Mesendoderm (in vitro differentiated cells): ENCODE measurements around the gene YBX3.

Experiments used
- DNase-seq: peaks from one replicate; pipeline ENCODE4 v3.0.0; 2013
- H2AK5ac ChIP-seq: 2 replicates; pipeline ENCODE4 v1.6.1; 2013; ENCODE audit warnings: low read length, inconsistent platforms
- H2BK120ac ChIP-seq: 2 replicates; pipeline ENCODE4 v1.6.1; 2013; ENCODE audit warnings: low read depth, mild to moderate bottlenecking, low read length, moderate library complexity, mixed read lengths
- H2BK15ac ChIP-seq: replicated peaks from 2 replicates; pipeline ENCODE4 v1.6.1; 2013; ENCODE audit warnings: low read depth, mild to moderate bottlenecking, moderate library complexity
- H2BK5ac ChIP-seq: 2 replicates; pipeline ENCODE4 v1.6.1; 2013; ENCODE audit warnings: low read length, inconsistent platforms
- H3K18ac ChIP-seq: 2 replicates; pipeline ENCODE4 v1.6.1; 2013; ENCODE audit warnings: mild to moderate bottlenecking, low read length, mixed read lengths
- H3K23ac ChIP-seq: one replicate; pipeline ENCODE4 v1.6.1; 2013; ENCODE audit warnings: low read length
- H3K27ac ChIP-seq: 2 replicates; pipeline ENCODE4 v1.5.1; 2013; ENCODE audit warnings: low read depth, mild to moderate bottlenecking, inconsistent platforms, low read length, moderate library complexity
- H3K27me3 ChIP-seq: 2 replicates; pipeline ENCODE4 v1.6.1; 2013; ENCODE audit warnings: low read length, control low read depth, mild to moderate bottlenecking, inconsistent platforms; ENCODE audit not compliant: insufficient read depth, poor library complexity
- H3K36me3 ChIP-seq: 2 replicates; pipeline ENCODE4 v1.6.1; 2013; ENCODE audit warnings: low read length, inconsistent platforms; ENCODE audit not compliant: control insufficient read depth, insufficient read depth
- H3K4ac ChIP-seq: one replicate; pipeline ENCODE4 v1.6.1; 2013; ENCODE audit warnings: low read depth, mild to moderate bottlenecking, low read length, moderate library complexity
- H3K4me1 ChIP-seq: 2 replicates; pipeline ENCODE4 v1.6.1; 2013; ENCODE audit warnings: low read depth, low read length, inconsistent platforms; ENCODE audit not compliant: control insufficient read depth
- H3K4me2 ChIP-seq: 2 replicates; pipeline ENCODE4 v1.6.1; 2013; ENCODE audit warnings: low read length
- H3K4me3 ChIP-seq: 2 replicates; pipeline ENCODE4 v1.5.1; 2013; ENCODE audit warnings: mild to moderate bottlenecking, low read length
- H3K56ac ChIP-seq: one replicate; pipeline ENCODE4 v1.6.1; 2013; ENCODE audit warnings: low read length
- H3K79me1 ChIP-seq: 2 replicates; pipeline ENCODE4 v1.6.1; 2013; ENCODE audit warnings: low read length, inconsistent platforms
- H3K79me2 ChIP-seq: 2 replicates; pipeline ENCODE4 v1.6.1; 2013; ENCODE audit warnings: mild to moderate bottlenecking, low read length; ENCODE audit not compliant: control insufficient read depth, insufficient read depth
- H3K9ac ChIP-seq: 2 replicates; pipeline ENCODE4 v1.6.1; 2013; ENCODE audit warnings: low read length, inconsistent platforms
- H4K5ac ChIP-seq: one replicate; pipeline ENCODE4 v1.6.1; 2013; ENCODE audit warnings: low read length
- H4K8ac ChIP-seq: one replicate; pipeline ENCODE4 v1.6.1; 2013; ENCODE audit warnings: low read depth, mild to moderate bottlenecking, control low read depth, low read length, moderate library complexity
- WGBS: extraction: QIAGEN DNeasy Blood & Tissue Kit; methylation state at CpG from one replicate; pipeline ENCODE4 v1.1.7; 2013; ENCODE audit warnings: low lambda C conversion rate, missing lambda C conversion rate; ENCODE audit not compliant: insufficient coverage; ENCODE audit errors: extremely low coverage; 5-methylcytosine and 5-hydroxymethylcytosine counted together

YBX3 gene

DNA sequence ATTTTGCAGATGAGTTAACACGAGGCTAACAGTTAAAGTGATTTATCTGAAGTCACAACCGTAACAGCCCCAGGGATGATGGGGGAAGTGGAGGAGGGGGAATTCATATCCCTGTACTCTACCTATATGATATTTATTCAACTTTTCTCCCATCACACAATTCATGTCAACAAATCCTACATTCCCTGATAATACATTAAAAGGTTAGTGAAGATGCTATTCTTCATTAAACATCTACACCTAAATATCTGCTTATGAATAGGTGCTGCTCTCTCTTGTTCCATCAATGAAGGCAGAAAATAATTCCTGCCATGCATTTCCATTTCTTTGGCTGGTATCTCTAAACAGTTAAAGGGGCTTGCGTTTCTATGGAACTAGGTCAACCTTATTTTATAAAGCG lies 6.8 kb downstream of the YBX3 start:
- H3K4me2 ChIP-seq: no peak overlapping the region
- no peak overlapping the region for H2AK5ac ChIP-seq
- H3K79me2 ChIP-seq: peaks cover 39% of the 10 kb centered on the region
- no peak overlapping the region for H4K8ac ChIP-seq
- H3K27ac ChIP-seq: peak overlapping the region; percentile 9
- no peak overlapping the region for H2BK15ac ChIP-seq
- H3K18ac ChIP-seq: no peak overlapping the region
- H3K79me1 ChIP-seq: peaks cover 2% of the 10 kb centered on the region
- H3K23ac ChIP-seq: no peak overlapping the region
- no peak overlapping the region for H2BK120ac ChIP-seq
- H3K4ac ChIP-seq: no peak overlapping the region
- H3K4me1 ChIP-seq: peaks cover 8% of the 10 kb centered on the region
- H3K9ac ChIP-seq: no peak overlapping the region
- no peak overlapping the region for H4K5ac ChIP-seq
- H3K56ac ChIP-seq: peak overlapping the region; percentile 9
- H2BK5ac ChIP-seq: no peak overlapping the region
- no peak for DNase-seq
- H3K27me3 ChIP-seq: no peaks in the 10 kb centered on the region
- WGBS: no CpG with 5 or more reads among the region's 4 CpGs
- H3K36me3 ChIP-seq: peaks cover 1% of the 10 kb centered on the region
- no peak overlapping the region for H3K4me3 ChIP-seq

GRCh38 chr12:10715491-10715890 lies 7.6 kb downstream of the YBX3 start:
- no peak overlapping the region for H3K4me2 ChIP-seq
- WGBS: no CpG with 5 or more reads among the region's 6 CpGs
- no peak overlapping the region for H3K56ac ChIP-seq
- H2BK15ac ChIP-seq: no peak overlapping the region
- no peak overlapping the region for H3K27ac ChIP-seq
- no peak overlapping the region for H2AK5ac ChIP-seq
- DNase-seq: no peak
- H3K4me1 ChIP-seq: peaks cover 5% of the 10 kb centered on the region
- peaks cover 33% of the 10 kb centered on the region for H3K79me2 ChIP-seq
- H4K8ac ChIP-seq: no peak overlapping the region
- H3K18ac ChIP-seq: no peak overlapping the region
- H2BK120ac ChIP-seq: no peak overlapping the region
- H3K4ac ChIP-seq: no peak overlapping the region
- peaks cover 1% of the 10 kb centered on the region for H3K36me3 ChIP-seq
- no peak overlapping the region for H3K23ac ChIP-seq
- H3K9ac ChIP-seq: no peak overlapping the region
- H3K79me1 ChIP-seq: peaks cover 2% of the 10 kb centered on the region
- no peak overlapping the region for H2BK5ac ChIP-seq
- no peak overlapping the region for H4K5ac ChIP-seq
- no peaks in the 10 kb centered on the region for H3K27me3 ChIP-seq
- no peak overlapping the region for H3K4me3 ChIP-seq

DNA sequence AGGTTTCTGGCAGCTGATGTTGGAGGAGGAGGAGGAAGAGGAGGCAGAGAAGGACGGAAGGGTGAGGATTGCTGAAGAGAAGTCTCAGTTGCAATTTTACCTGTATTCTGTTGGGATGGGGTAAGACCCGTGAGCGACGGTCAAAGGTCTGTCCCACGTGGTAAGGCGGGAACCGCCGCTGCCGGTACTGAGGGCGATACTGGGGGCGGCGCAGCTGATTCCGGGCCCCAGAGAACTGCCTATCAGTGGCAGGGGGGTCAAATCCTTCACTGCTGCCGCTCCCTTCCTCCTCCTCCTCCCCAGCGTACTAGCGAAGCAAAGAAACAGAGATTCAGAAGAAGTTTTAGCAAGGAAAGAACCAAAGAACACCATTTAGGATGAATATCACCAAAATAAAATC lies 13.3 kb downstream of the YBX3 start:
- Histone ChIP-seq H3K23ac (no peak overlapping the region), H3K4me3 (no peak overlapping the region)
- WGBS: no CpG with 5 or more reads among the region's 16 CpGs

GRCh38 chr12:10708862-10709261 lies 14.3 kb downstream of the YBX3 start:
- no CpG with 5 or more reads among the region's 4 CpGs for WGBS

More for the DNA sequence above, 13.3 kb downstream of the YBX3 start:
- Histone ChIP-seq H2BK15ac (no peak overlapping the region), H3K4ac (no peak overlapping the region), H3K4me1 (no peaks in the 10 kb centered on the region), H3K79me2 (peaks cover 8% of the 10 kb centered on the region), H3K56ac (no peak overlapping the region), H4K8ac (no peak overlapping the region), H4K5ac (no peak overlapping the region), H3K79me1 (peaks cover 8% of the 10 kb centered on the region), H3K4me2 (no peak overlapping the region), H3K36me3 (peaks cover 3% of the 10 kb centered on the region), H3K9ac (no peak overlapping the region), H2BK120ac (no peak overlapping the region), H3K27ac (no peak overlapping the region), H3K18ac (no peak overlapping the region), H3K27me3 (no peaks in the 10 kb centered on the region), H2BK5ac (no peak overlapping the region), H2AK5ac (no peak overlapping the region)
- DNase-seq: no peak

GRCh38 chr12:10705655-10706054 lies 17.5 kb downstream of the YBX3 start:
- Histone ChIP-seq H2BK120ac (no peak overlapping the region), H3K4me3 (no peak overlapping the region), H3K27me3 (no peaks in the 10 kb centered on the region), H3K9ac (no peak overlapping the region), H3K79me1 (peaks cover 10% of the 10 kb centered on the region), H2BK5ac (no peak overlapping the region), H3K18ac (no peak overlapping the region), H3K56ac (no peak overlapping the region), H2BK15ac (no peak overlapping the region), H3K79me2 (peaks cover 6% of the 10 kb centered on the region), H4K8ac (no peak overlapping the region), H3K36me3 (peaks cover 8% of the 10 kb centered on the region), H2AK5ac (no peak overlapping the region), H3K27ac (no peak overlapping the region), H4K5ac (no peak overlapping the region), H3K4me1 (no peaks in the 10 kb centered on the region), H3K4ac (no peak overlapping the region), H3K4me2 (no peak overlapping the region), H3K23ac (no peak overlapping the region)
- no CpG with 5 or more reads among the region's 2 CpGs for WGBS
- no peak for DNase-seq

More at GRCh38 chr12:10708862-10709261, 14.3 kb downstream of the YBX3 start:
- H2BK120ac ChIP-seq: no peak overlapping the region
- H3K18ac ChIP-seq: no peak overlapping the region
- H3K4me2 ChIP-seq: no peak overlapping the region
- H3K79me1 ChIP-seq: peaks cover 10% of the 10 kb centered on the region
- no peak overlapping the region for H3K4me3 ChIP-seq
- no peak for DNase-seq
- H2BK15ac ChIP-seq: no peak overlapping the region
- H2BK5ac ChIP-seq: no peak overlapping the region
- H2AK5ac ChIP-seq: no peak overlapping the region
- H3K27ac ChIP-seq: no peak overlapping the region
- H3K36me3 ChIP-seq: peaks cover 4% of the 10 kb centered on the region
- peaks cover 8% of the 10 kb centered on the region for H3K79me2 ChIP-seq
- no peak overlapping the region for H3K56ac ChIP-seq
- no peaks in the 10 kb centered on the region for H3K27me3 ChIP-seq
- no peak overlapping the region for H3K4ac ChIP-seq
- H3K9ac ChIP-seq: no peak overlapping the region
- no peak overlapping the region for H4K5ac ChIP-seq
- no peaks in the 10 kb centered on the region for H3K4me1 ChIP-seq
- no peak overlapping the region for H3K23ac ChIP-seq
- no peak overlapping the region for H4K8ac ChIP-seq

GRCh38 chr12:10701843-10702242 lies 21.3 kb downstream of the YBX3 start:
- no peak overlapping the region for H4K5ac ChIP-seq
- no peak overlapping the region for H2BK5ac ChIP-seq
- no peaks in the 10 kb centered on the region for H3K4me1 ChIP-seq
- no peak overlapping the region for H3K56ac ChIP-seq
- H2BK15ac ChIP-seq: no peak overlapping the region
- no CpG with 5 or more reads among the region's 14 CpGs for WGBS
- H3K23ac ChIP-seq: no peak overlapping the region
- no peaks in the 10 kb centered on the region for H3K27me3 ChIP-seq
- H3K79me2 ChIP-seq: no peaks in the 10 kb centered on the region
- H4K8ac ChIP-seq: no peak overlapping the region
- H3K4me3 ChIP-seq: no peak overlapping the region
- no peak overlapping the region for H3K4ac ChIP-seq
- no peak for DNase-seq
- peaks cover 7% of the 10 kb centered on the region for H3K36me3 ChIP-seq
- no peak overlapping the region for H3K27ac ChIP-seq
- H3K4me2 ChIP-seq: no peak overlapping the region
- H2AK5ac ChIP-seq: no peak overlapping the region
- no peak overlapping the region for H2BK120ac ChIP-seq
- H3K18ac ChIP-seq: no peak overlapping the region
- peaks cover 3% of the 10 kb centered on the region for H3K79me1 ChIP-seq
- no peak overlapping the region for H3K9ac ChIP-seq
